ENCODE measurements around the gene TTC21A. TPM values are rescaled to one million over a fixed set of nuclear protein-coding genes. Genes with fewer than 3 reads are reported as not detected.

The TTC21A gene
- total and polyA plus RNA-seq, 2 experiments from 2014 or later, result 1.8 to 2.0 TPM

DNA sequence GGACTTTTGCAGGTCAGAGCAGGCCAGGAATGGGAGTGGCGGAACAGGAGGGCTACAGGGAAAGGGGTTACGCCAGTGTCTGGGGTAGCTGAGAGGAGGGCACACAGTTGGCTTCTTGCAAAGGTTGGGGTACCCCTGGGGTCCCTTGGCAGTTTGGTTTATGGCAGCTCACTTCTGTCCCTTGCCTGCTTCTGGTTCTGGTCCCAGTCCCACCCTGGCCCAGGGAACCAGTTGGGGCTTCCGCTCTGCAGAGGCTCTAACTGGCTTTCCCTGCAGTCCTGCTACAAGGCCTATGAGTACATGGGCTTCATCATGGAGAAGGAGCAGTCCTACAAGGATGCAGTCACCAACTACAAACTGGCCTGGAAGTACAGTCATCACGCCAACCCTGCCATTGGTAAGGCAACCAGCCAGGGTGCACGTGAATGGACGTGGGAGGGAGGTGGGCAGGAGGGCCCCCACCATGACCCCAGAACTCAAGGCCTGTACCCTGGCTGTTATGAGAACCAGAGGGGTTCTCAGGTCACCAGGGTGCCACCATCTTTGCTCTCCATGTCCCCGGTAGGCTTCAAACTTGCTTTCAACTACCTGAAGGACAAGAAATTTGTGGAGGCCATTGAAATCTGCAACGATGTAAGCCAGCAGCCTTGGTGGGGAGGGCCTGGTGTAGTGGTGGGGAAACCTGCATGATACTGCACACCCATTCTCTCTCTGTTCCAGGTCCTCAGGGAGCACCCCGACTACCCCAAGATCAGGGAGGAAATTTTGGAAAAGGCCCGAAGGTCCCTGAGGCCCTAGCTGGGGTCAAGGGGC lies 30.7 kb downstream of the TTC21A start (continued):
- TF ChIP-seq, protein P1, sequence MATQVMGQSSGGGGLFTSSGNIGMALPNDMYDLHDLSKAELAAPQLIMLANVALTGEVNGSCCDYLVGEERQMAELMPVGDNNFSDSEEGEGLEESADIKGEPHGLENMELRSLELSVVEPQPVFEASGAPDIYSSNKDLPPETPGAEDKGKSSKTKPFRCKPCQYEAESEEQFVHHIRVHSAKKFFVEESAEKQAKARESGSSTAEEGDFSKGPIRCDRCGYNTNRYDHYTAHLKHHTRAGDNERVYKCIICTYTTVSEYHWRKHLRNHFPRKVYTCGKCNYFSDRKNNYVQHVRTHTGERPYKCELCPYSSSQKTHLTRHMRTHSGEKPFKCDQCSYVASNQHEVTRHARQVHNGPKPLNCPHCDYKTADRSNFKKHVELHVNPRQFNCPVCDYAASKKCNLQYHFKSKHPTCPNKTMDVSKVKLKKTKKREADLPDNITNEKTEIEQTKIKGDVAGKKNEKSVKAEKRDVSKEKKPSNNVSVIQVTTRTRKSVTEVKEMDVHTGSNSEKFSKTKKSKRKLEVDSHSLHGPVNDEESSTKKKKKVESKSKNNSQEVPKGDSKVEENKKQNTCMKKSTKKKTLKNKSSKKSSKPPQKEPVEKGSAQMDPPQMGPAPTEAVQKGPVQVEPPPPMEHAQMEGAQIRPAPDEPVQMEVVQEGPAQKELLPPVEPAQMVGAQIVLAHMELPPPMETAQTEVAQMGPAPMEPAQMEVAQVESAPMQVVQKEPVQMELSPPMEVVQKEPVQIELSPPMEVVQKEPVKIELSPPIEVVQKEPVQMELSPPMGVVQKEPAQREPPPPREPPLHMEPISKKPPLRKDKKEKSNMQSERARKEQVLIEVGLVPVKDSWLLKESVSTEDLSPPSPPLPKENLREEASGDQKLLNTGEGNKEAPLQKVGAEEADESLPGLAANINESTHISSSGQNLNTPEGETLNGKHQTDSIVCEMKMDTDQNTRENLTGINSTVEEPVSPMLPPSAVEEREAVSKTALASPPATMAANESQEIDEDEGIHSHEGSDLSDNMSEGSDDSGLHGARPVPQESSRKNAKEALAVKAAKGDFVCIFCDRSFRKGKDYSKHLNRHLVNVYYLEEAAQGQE (IDR thresholded peaks at IDR 0.05; ENCODE audit: unreplicated experiment), result no peak
- TF ChIP-seq ZNF114 (CRISPR knock-in tag; IDR thresholded peaks at IDR 0.05), result no peak
- no peak for TF ChIP-seq NANOG (IDR thresholded peaks at IDR 0.05; ENCODE audit: borderline replicate concordance)
- TF ChIP-seq STAT1 (IDR thresholded peaks at IDR 0.05; ENCODE audit: unreplicated experiment), result no peak
- TF ChIP-seq, protein P2, sequence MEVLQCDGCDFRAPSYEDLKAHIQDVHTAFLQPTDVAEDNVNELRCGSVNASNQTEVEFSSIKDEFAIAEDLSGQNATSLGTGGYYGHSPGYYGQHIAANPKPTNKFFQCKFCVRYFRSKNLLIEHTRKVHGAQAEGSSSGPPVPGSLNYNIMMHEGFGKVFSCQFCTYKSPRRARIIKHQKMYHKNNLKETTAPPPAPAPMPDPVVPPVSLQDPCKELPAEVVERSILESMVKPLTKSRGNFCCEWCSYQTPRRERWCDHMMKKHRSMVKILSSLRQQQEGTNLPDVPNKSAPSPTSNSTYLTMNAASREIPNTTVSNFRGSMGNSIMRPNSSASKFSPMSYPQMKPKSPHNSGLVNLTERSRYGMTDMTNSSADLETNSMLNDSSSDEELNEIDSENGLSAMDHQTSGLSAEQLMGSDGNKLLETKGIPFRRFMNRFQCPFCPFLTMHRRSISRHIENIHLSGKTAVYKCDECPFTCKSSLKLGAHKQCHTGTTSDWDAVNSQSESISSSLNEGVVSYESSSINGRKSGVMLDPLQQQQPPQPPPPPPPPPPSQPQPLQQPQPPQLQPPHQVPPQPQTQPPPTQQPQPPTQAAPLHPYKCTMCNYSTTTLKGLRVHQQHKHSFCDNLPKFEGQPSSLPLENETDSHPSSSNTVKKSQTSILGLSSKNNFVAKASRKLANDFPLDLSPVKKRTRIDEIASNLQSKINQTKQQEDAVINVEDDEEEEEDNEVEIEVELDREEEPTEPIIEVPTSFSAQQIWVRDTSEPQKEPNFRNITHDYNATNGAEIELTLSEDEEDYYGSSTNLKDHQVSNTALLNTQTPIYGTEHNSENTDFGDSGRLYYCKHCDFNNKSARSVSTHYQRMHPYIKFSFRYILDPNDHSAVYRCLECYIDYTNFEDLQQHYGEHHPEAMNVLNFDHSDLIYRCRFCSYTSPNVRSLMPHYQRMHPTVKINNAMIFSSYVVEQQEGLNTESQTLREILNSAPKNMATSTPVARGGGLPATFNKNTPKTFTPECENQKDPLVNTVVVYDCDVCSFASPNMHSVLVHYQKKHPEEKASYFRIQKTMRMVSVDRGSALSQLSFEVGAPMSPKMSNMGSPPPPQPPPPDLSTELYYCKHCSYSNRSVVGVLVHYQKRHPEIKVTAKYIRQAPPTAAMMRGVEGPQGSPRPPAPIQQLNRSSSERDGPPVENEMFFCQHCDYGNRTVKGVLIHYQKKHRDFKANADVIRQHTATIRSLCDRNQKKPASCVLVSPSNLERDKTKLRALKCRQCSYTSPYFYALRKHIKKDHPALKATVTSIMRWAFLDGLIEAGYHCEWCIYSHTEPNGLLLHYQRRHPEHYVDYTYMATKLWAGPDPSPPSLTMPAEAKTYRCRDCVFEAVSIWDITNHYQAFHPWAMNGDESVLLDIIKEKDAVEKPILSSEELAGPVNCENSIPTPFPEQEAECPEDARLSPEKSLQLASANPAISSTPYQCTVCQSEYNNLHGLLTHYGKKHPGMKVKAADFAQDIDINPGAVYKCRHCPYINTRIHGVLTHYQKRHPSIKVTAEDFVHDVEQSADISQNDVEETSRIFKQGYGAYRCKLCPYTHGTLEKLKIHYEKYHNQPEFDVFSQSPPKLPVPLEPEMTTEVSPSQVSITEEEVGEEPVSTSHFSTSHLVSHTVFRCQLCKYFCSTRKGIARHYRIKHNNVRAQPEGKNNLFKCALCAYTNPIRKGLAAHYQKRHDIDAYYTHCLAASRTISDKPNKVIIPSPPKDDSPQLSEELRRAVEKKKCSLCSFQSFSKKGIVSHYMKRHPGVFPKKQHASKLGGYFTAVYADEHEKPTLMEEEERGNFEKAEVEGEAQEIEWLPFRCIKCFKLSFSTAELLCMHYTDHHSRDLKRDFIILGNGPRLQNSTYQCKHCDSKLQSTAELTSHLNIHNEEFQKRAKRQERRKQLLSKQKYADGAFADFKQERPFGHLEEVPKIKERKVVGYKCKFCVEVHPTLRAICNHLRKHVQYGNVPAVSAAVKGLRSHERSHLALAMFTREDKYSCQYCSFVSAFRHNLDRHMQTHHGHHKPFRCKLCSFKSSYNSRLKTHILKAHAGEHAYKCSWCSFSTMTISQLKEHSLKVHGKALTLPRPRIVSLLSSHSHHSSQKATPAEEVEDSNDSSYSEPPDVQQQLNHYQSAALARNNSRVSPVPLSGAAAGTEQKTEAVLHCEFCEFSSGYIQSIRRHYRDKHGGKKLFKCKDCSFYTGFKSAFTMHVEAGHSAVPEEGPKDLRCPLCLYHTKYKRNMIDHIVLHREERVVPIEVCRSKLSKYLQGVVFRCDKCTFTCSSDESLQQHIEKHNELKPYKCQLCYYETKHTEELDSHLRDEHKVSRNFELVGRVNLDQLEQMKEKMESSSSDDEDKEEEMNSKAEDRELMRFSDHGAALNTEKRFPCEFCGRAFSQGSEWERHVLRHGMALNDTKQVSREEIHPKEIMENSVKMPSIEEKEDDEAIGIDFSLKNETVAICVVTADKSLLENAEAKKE (CRISPR knock-in tag; IDR thresholded peaks at IDR 0.05), result no peak

Data from GM23338 (cell line).